GM19452 (cell line): ENCODE data around the gene GNL2.

Experiments
- ATAC-seq: cut with Tn5 transposase; IDR thresholded peaks from one replicate; pipeline ENCODE4 v1.9.1; 2021; ENCODE audit not compliant: unreplicated experiment

The GNL2 gene

DNA sequence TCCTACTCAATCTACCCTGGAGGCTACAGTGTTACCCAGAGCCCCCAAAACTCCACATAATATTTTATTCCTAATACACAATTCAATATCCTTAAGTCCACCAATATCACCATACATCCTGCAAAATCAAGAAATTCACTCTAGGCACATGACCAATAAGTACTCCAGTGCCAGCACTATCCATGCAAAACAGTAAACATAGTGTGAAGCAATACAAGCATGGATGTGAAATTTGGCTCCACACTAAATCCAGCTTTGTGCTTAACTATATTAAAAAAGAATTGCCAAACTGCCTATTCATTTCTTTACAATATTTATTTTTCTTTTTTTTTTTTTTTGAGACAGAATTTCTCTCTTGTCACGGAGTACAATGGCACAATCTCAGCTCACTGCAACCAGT lies 78.2 kb downstream of the GNL2 start:
- no peak for ATAC-seq
